Ovary (tissue), 3 donors: ENCODE measurements around the gene RAP1GDS1.

Experiments
- CTCF ChIP-seq, 3 donors: fragments of 450-650 bp in 2 of 3; fragments of 200-600 bp in 1 of 3; IDR thresholded peaks; one replicate each; pipeline versions ENCODE4 v1.5.1 to v1.8.0; 2016 to 2022; ENCODE audit warnings: antibody characterized with exemption in 3 of 3, mild to moderate bottlenecking in 1 of 3
- EP300 ChIP-seq: sonication (generic); formaldehyde crosslinking; IDR thresholded peaks from one replicate; pipeline ENCODE4 v1.6.1; 2017; ENCODE audit warnings: antibody characterized with exemption
- POLR2A ChIP-seq: fragments of 450-650 bp; IDR thresholded peaks from one replicate; pipeline ENCODE4 v1.6.1; 2017; ENCODE audit warnings: antibody characterized with exemption, mild to moderate bottlenecking, moderate library complexity
- donor health status: DM: no; HTN: no; CAD: no.

GRCh38 chr4:98311656-98312055 lies 50.5 kb downstream of the RAP1GDS1 start:
- TF ChIP-seq CTCF (IDR thresholded peaks at IDR 0.05) (no peak), POLR2A (no peak), EP300 (no peak)
